AG20443 (cell line): ENCODE measurements around the gene SPG11.
"Not testable (repeated sequence)": the region's sequence is repeated elsewhere in the genome, so short reads cannot be mapped to it uniquely, and the experiment has no call there.

Experiments used
- DNase-seq: peaks from one replicate; pipeline ENCODE4 v3.0.0; 2012; ENCODE audit warnings: low spot score, mixed read lengths

The SPG11 gene

DNA sequence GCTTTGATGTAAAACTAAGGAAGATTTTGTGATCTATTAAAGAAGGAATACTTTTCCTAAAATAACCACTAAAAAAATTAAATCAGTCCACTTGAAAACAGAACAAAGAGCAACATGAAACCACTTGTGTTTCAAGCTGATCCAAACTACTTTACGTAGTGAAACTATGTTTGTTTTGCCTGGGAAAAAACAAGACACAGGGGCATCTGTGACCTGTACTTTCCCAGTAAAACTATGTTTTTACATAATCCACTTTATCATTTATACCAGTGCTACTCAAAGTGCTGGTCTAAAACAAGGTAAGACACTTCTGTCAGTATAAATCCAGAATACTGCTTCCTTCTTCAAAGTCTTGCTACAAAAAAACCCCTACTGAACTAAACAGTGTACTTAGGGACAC is 56.7 kb downstream of the SPG11 start:
- no peak for DNase-seq

DNA sequence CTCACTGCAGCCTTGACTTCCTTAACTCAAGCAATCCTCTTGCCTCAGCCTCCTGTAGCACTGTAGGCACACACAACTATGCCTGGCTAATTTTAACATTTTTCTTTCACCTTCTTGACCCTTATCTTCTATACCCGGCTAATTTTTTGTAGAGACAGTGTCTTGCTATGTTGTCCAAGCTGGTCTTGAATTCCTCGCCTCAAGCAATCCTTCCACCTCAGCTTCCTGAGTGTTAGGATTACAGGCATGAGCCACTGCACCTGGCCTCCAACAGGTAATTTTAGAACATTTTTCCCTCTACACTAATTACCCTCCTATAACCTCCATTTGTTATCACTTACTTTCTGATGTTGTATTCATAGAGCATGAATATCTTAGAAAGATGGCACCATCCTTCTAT is 60.3 kb downstream of the SPG11 start:
- DNase-seq: no peak

GRCh38 chr15:44598892-44599291 is 64.6 kb downstream of the SPG11 start:
- no peak for DNase-seq

DNA sequence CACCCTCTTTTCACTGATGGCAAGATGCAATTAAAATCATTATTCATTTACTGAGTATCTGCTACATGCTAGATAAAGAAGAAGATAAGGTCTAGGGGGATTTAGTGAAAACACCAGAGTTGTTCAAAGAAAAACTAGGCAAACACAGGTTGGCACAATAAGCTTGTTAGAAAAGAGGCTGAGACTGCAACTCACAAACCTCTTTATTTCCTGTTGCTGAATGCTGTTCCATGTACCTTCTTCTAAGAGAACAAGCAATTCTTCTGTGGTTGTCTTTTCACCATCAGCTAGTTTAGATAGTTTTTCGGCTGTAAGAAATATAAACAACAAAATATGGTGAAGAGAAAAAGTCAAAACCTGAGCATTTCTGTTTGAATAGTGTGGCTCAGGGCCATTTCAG is 65.4 kb downstream of the SPG11 start:
- no peak for DNase-seq

DNA sequence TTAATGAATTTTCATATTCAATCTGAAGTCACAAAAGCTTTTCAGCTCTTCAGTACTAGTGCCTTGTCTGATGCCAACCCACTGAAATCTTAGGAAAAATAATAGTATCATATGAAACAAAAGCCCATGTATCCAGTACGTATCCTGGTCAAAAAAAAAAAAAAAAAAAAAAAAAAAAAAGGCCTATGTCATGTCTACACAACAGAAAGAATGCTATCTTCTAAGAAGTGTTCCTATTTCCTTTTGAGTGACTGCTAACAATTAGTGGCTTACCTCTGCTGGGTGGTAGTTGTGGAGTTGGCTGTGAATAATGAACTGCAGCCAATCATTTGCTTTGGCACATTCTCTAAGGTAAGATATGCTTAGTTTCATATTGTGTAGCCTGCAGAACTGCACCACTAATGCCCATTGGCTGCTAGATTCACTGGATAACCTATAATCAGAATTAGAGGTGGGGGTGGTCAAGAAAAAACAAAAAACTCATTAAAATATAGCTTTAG is 66.9 kb downstream of the SPG11 start:
- no peak for DNase-seq

DNA sequence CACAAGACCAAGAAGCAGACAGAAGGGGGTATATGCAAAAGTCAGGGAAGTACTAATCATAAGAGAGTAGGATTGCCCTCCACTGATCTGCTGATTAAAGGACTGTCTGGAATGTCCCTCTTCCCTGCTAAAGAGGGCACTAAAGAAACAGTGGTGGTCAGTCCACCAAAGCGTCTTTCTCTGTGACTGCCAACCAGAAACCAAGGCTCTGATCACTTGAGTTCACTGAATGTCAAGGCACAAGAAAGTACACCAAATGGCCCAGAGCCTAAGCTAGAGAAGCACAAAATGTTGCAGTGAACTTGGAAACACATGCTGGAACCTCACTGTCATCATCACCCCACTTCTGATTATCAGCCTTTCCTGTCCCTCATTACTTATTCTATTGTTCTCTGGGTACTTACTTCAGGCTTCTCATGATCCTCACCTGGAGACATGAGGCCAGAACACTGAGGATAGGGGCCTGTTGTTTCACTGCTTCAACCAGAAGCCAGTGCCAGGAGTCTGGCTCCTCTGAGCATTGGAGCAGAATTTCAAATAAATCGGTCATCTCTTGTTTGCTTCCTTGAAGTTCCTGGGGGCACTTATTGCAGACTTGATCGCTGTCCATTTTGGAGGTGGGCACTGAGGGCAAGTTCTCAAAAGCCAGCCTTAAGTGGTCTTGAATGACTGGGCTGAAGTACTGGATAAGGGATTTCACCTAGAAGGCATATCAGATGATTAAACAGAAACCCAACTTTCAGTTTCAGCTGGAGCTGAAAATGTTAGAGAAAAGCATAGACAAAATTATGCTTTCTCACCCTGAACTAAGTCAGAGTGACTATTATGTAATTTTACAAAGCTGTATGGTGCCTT is 67.6 kb downstream of the SPG11 start:
- DNase-seq: no peak

DNA sequence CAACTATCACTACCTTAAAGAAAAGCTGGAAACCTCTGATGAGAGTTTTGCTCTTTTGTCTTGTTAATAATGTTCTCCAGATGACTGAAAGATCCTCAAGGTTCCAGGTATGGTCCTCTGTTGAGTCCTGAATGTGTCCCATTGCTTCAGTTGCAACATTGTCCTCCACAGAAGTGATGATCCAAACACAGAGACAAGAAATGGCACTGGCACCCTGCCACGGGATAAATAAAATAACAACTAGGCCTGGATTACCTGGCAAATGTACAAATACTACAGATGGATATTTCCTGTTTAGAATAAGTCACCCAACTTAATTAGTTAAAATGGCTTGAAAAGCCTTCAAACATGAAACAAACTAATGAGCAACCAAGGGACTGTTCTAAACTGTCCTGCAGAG is 68.2 kb downstream of the SPG11 start:
- no peak for DNase-seq

DNA sequence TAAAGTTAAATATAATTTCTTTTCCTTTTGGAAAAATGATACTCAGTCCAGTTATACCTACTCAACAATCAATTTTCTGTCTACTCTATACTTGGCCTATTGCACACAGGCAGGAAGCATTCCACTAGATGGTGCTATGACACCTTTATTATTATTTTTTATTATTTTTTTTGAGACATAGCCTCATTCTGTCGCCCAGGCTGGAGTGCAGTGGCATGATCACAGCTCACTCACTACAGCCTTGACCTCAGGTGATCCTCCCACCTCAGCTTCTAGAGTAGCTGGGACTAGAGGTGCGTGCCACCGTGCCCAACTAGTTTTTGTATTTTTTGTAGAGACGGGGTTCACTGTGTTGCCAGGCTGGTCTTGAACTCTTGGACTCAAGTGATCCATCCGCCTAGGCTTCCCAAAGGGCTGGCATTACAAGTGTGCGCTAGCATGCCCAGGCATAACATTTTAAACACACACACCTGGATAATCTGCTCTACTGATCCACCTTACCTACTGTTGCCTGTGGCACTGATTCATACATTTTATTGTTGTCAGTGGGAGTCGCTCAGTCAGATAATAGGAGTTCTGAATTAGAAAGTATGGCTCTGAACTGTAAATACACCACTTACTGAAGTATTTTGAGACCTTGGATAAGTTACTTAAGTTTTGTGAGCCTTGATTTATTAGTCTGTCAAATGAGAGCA is 70.3 kb downstream of the SPG11 start:
- DNase-seq: no peak

GRCh38 chr15:44591326-44591725 is 72.1 kb downstream of the SPG11 start:
- no peak for DNase-seq

DNA sequence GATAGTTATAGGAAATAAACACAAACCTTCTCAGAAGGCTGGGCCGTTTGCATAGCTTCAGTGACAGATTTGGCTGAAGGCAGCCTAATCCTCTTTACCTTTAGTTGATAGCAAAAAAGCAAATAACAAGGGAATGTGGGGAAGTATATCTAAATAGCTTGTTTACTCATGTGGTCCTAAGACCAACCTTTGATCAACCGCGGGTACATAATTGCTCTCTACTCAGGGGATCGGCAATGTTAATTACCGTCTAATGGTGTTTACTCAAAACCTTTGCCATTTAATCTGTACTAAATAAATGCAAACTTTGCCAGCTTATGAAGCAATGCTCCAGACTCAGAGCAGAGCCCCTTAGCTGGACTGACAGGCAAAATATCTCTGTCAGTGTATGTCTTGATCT is 74.9 kb downstream of the SPG11 start:
- no peak for DNase-seq

DNA sequence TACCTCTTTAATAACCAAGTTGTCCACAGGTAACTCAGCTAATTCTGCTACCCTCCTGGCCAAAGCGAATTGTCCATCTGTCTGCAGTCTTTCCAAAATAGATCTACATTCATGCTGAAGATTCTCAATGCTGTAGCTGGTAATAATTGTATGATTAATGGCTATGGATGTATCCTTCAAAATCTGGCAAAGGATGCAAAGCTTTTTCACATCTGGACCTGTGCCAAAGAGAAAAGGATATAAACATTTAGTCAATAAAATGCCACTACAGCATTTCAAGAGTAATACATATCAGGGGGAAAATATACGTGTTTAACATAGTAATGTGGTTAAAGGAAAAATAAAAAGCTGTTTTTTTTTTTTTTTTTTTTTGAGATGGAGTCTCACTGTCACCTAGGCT is 77.8 kb downstream of the SPG11 start:
- DNase-seq: no peak

DNA sequence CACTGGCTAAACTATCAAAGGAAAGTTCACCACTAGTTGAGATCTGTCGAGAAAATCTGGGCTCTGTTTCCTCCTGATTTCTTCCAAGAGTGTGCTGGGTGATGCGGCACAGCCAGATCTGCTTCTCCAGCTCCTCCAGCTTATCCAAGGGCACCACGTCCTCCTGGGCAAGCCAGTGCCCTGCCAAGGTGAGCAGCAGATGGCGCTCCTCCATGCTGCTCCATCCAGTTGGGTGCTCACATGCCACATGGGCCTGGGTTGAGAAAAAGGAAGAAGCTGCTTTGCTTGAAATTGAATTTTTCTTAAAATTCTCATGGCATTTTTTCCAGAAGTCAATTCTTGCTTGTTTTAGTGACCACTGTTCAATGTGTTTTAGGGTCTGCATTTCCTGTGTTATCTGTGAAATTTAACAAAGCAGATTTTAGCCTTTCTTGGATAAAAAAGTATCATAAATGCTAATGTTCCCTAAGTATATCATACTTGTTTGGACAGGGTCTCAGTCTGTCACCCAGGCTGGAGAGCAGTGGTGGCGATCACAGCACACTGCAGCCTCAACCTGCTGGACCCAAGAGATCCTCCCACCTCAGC is 79.2 kb downstream of the SPG11 start:
- DNase-seq: peak; percentile 33

GRCh38 chr15:44580105-44580504 is 83.4 kb downstream of the SPG11 start:
- DNase-seq: no peak

GRCh38 chr15:44574734-44575133 is 88.7 kb downstream of the SPG11 start:
- DNase-seq: no peak

- DNase-seq: no peak
Measured at GRCh38 chr15:44573386-44573785, 90.1 kb downstream of the SPG11 start.

DNA sequence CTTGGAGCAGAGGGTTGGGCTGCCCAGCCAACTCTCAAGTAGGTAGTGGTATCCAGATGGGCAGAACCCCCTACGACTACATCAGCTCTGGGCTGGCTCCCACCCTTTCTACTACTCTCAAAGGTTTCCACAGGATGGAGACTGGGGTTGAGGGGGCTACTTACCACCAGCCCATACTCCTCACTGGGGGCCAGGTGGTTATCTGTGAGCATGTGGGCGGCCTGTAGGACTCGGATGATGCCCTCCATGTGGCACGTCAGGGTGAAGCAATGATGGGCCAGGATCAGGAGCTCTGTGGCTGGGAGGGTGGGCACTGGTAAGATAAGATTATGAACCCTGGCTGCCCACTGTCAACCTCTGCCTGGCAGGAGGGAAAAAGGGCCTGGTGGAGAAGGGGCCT is 93.1 kb downstream of the SPG11 start:
- DNase-seq: no peak

DNA sequence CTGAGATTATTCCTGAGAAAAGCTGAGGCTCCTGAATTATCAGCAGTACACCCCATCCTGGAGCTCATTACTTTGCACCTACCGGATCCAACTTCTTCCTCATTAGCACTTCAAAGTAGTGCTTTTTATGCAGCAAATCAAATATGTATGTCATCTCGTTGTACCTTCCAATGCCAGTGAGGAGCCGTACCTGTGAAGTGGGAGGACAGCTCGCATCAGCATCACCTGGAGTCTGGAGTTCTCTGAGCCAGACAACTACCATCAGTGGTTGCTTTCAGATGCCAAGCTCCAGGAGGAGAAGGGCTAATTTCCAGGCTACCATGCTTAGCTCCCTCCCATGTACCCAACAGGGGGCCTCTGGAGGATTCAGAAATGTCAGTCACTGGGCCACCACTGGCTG is 94.1 kb downstream of the SPG11 start:
- no peak for DNase-seq

- no peak for DNase-seq
Measured at GRCh38 chr15:44568338-44568737, 95.1 kb downstream of the SPG11 start.

- DNase-seq: no peak
Measured at GRCh38 chr15:44566155-44566540, 97.3 kb downstream of the SPG11 start.

- no peak for DNase-seq
Measured at GRCh38 chr15:44565387-44566154, 97.9 kb downstream of the SPG11 start.

DNA sequence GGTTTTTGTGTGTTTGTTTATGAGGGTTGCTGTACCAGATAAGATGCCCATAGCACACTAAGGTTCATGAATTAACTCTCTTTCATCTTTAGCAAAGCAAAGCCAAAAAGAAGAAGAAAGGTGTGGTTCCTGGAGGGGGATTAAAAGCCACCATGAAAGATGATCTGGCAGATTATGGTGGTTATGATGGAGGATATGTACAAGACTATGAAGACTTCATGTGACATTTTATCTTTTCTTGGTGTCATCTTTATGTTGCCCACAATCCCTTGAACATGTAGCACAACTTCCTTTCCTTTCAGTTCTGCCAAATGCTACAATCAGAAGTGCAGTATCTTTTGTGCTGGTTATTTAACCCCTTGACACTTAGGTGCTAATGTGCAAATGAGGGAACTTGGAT is 102.5 kb downstream of the SPG11 start:
- not testable (repeated sequence) for DNase-seq
